DOHH2 (cell line): ENCODE results near the gene AGT.

Experiments used
- CTCF ChIP-seq: fragments of 200-600 bp; sonication (generic); IDR thresholded peaks from one replicate; pipeline ENCODE4 v1.5.1; 2014; ENCODE audit warnings: antibody characterized with exemption, mild to moderate bottlenecking, low read depth, low read length; ENCODE audit not compliant: poor library complexity, severe bottlenecking
- EZH2phosphoT487 ChIP-seq: fragments of 200-600 bp; sonication (generic); IDR thresholded peaks from 2 replicates; pipeline ENCODE4 v1.6.1; 2017; ENCODE audit warnings: borderline replicate concordance, mild to moderate bottlenecking, antibody characterized with exemption, low read length, moderate library complexity, mixed read lengths

GRCh38 chr1:230760360-230760827 is 46.5 kb upstream of the AGT start:
- TF ChIP-seq CTCF (no peak), EZH2phosphoT487 (no peak)
